Right lobe of liver (tissue), 6 donors: ENCODE measurements around the gene PLCL2. TPM values are rescaled to one million over a fixed set of nuclear protein-coding genes. Genes with fewer than 3 reads are reported as not detected.

ENCODE experiments used
- ATAC-seq, 4 donors: fragments of 200-7000 bp; cut with Tn5 transposase; one replicate each; pipeline ENCODE4 v1.9.1; 2020; ENCODE audit warnings: mild to moderate bottlenecking in 4 of 4, moderate library complexity in 4 of 4
- DNase-seq, 3 donors: peaks; one replicate each; pipeline ENCODE4 v3.0.0-alpha.2; 2020
- H3K27ac ChIP-seq, 3 donors: fragments of 200-600 bp; one replicate each; pipeline ENCODE4 v1.8.0; 2022
- H3K27me3 ChIP-seq, 2 donors: fragments of 200-600 bp; one replicate each; pipeline ENCODE4 v1.8.0; 2022
- H3K36me3 ChIP-seq, 4 donors: fragments of 200-600 bp; sonication (generic) in 1 of 4; one replicate each; pipeline versions ENCODE4 v1.5.1 to v1.8.0; 2017 to 2022; ENCODE audit warnings: control low read depth in 1 of 4
- H3K4me1 ChIP-seq, 4 donors: fragments of 200-600 bp; sonication (generic) in 1 of 4; one replicate each; pipeline versions ENCODE4 v1.5.1 to v1.8.0; 2017 to 2022; ENCODE audit warnings: control low read depth in 1 of 4
- H3K4me3 ChIP-seq, 3 donors: fragments of 200-600 bp; one replicate each; pipeline ENCODE4 v1.8.0; 2022
- H3K9me3 ChIP-seq, 4 donors: fragments of 200-600 bp; sonication (generic) in 1 of 4; one replicate each; pipeline versions ENCODE4 v1.5.1 to v1.8.0; 2017 to 2022; ENCODE audit warnings: control low read depth in 1 of 4
- CTCF ChIP-seq, 4 donors: fragments of 200-600 bp in 3 of 4; fragments of 450-650 bp in 1 of 4; IDR thresholded peaks; one replicate each; pipeline versions ENCODE4 v1.5.1 to v1.8.0; 2016 to 2022; ENCODE audit warnings: antibody characterized with exemption in 4 of 4, mild to moderate bottlenecking in 2 of 4
- POLR2A ChIP-seq: fragments of 450-650 bp; IDR thresholded peaks from one replicate; pipeline ENCODE4 v1.6.1; 2017; ENCODE audit warnings: antibody characterized with exemption, mild to moderate bottlenecking
- WGBS: methylation state at CpG from one replicate; pipeline ENCODE4 v1.1.6; 2018; ENCODE audit warnings: low coverage, low lambda C conversion rate; ENCODE audit not compliant: insufficient coverage; ENCODE audit errors: missing lambda C conversion rate; 5-methylcytosine and 5-hydroxymethylcytosine counted together
- intact Hi-C, 2 donors: fragments of 100-400 bp; cut with DNase I; formaldehyde crosslinking; loops; one replicate each; pipeline versions ENCODE4 v1.11.2 to v1.14.1; 2022
- total RNA-seq, 6 experiments: library from RNA; depleted of rRNA in 2 of 6; stranded (reverse); fragments of >200 nt in 2 of 6; fragmentation: NEBNext Ultra II Directional in 3 of 6; extraction: Animal tissue kit (Norgen Biotek cat#: 25700) in 3 of 6; gene quantifications; one replicate each; pipeline versions ENCODE4 v1.1.0 to v1.2.4, GENCODE V29; 2016 to 2023
- donor health status: DM: no; HTN: yes; CAD: no.
- donor health status: DM: no; HTN: no; CAD: no.
- donor health status: DM: no; HTN: no; CAD: no.
- donor health status: DM: no; HTN: yes; CAD: no.
- donor health status: DM: no; HTN: yes; CAD: no.

The PLCL2 gene
- total RNA-seq, 6 experiments from 2014 or later: 4.6 to 8.2 (median 6.9) TPM

- DNase-seq: no peak
- no peak for ATAC-seq
- no peak for TF ChIP-seq POLR2A
- TF ChIP-seq CTCF (IDR thresholded peaks at IDR 0.05): no peak
- Histone ChIP-seq H3K4me3 (no peak overlapping the region), H3K27ac (no peak overlapping the region), H3K4me1 (peaks cover 0 to 2% (median under 1%) of the 10 kb centered on the region in 4 donors), H3K36me3 (no peaks in the 10 kb centered on the region), H3K9me3 (no peaks in the 10 kb centered on the region), H3K27me3 (no peaks in the 10 kb centered on the region)
- intact Hi-C loops: no loop called here
- 84% methylated on average over 3 of the region's 3 CpGs for WGBS
These were observed 27.9 kb downstream of the PLCL2 start for GRCh38 chr3:16912400-16913263.

GRCh38 chr3:16913264-16913580, 28.5 kb downstream of the PLCL2 start:
- Histone ChIP-seq H3K27ac (no peak overlapping the region), H3K36me3 (no peaks in the 10 kb centered on the region), H3K27me3 (no peaks in the 10 kb centered on the region), H3K4me3 (no peak overlapping the region), H3K4me1 (peaks cover 0 to 8% (median 4%) of the 10 kb centered on the region in 4 donors), H3K9me3 (no peaks in the 10 kb centered on the region)
- WGBS: 89% methylated on average over 2 of the region's 2 CpGs
- TF ChIP-seq CTCF (IDR thresholded peaks at IDR 0.05): no peak
- TF ChIP-seq POLR2A: no peak
- intact Hi-C loops: no loop called here
- ATAC-seq: no peak
- DNase-seq: no peak

- H3K9me3 ChIP-seq: no peaks in the 10 kb centered on the region
- H3K27ac ChIP-seq: no peak overlapping the region
- intact Hi-C loops: no loop called here
- ATAC-seq: peak; percentile 51 to 73 (median 56)
- 38% methylated on average over 5 of the region's 5 CpGs for WGBS
- no peaks in the 10 kb centered on the region for H3K36me3 ChIP-seq
- H3K4me1 ChIP-seq: peaks cover 0 to 22% (median 8%) of the 10 kb centered on the region in 4 donors
- DNase-seq: no peak
- no peak overlapping the region for H3K4me3 ChIP-seq
- TF ChIP-seq CTCF (IDR thresholded peaks at IDR 0.05) (no peak), POLR2A (no peak)
- H3K27me3 ChIP-seq: no peaks in the 10 kb centered on the region
These were observed 32.1 kb downstream of the PLCL2 start for GRCh38 chr3:16916840-16917239.

GRCh38 chr3:16917256-16917935, 32.6 kb downstream of the PLCL2 start:
- ATAC-seq (peak; percentile 35 to 56 (median 45)), DNase-seq (no peak)
- Histone ChIP-seq H3K27me3 (no peaks in the 10 kb centered on the region), H3K9me3 (no peaks in the 10 kb centered on the region), H3K36me3 (no peaks in the 10 kb centered on the region), H3K4me1 (peaks cover 0 to 22% (median 8%) of the 10 kb centered on the region in 4 donors), H3K4me3 (no peak overlapping the region), H3K27ac (peak overlapping the region in 1 of 3 donors; percentile 85)
- TF ChIP-seq CTCF (IDR thresholded peaks at IDR 0.05) (no peak), POLR2A (no peak)
- intact Hi-C loops: no loop called here
